GM18907 (cell line): ENCODE results near the gene KCNK17.

ENCODE experiments used
- ATAC-seq: cut with Tn5 transposase; IDR thresholded peaks from one replicate; pipeline ENCODE4 v1.9.1; 2021; ENCODE audit warnings: mild to moderate bottlenecking, moderate library complexity; ENCODE audit not compliant: unreplicated experiment

The KCNK17 gene

GRCh38 chr6:39274471-39274870 lies 39.7 kb downstream of the KCNK17 start:
- no peak for ATAC-seq

- ATAC-seq: no peak
Observed at GRCh38 chr6:39273406-39273821, 40.8 kb downstream of the KCNK17 start.

GRCh38 chr6:39269961-39270360 lies 44.3 kb downstream of the KCNK17 start:
- ATAC-seq: no peak

- no peak for ATAC-seq
Observed at GRCh38 chr6:39268721-39269120, 45.5 kb downstream of the KCNK17 start.

- no peak for ATAC-seq
Observed at GRCh38 chr6:39268171-39268570, 46.0 kb downstream of the KCNK17 start.

- ATAC-seq: no peak
Observed at GRCh38 chr6:39266782-39267355, 47.4 kb downstream of the KCNK17 start.

- ATAC-seq: no peak
Observed at GRCh38 chr6:39266375-39266774, 47.8 kb downstream of the KCNK17 start.

- no peak for ATAC-seq
Observed at GRCh38 chr6:39263303-39264037, 50.7 kb downstream of the KCNK17 start.

- no peak for ATAC-seq
Observed at GRCh38 chr6:39261751-39262150, 52.5 kb downstream of the KCNK17 start.

- no peak for ATAC-seq
Observed at GRCh38 chr6:39260953-39261352, 53.3 kb downstream of the KCNK17 start.

GRCh38 chr6:39260456-39260855 lies 53.8 kb downstream of the KCNK17 start:
- ATAC-seq: no peak

GRCh38 chr6:39256294-39256940 lies 57.8 kb downstream of the KCNK17 start:
- no peak for ATAC-seq

- no peak for ATAC-seq
Observed at GRCh38 chr6:39254999-39255535, 59.2 kb downstream of the KCNK17 start.

- no peak for ATAC-seq
Observed at GRCh38 chr6:39251406-39251805, 62.8 kb downstream of the KCNK17 start.

GRCh38 chr6:39250507-39250906 lies 63.7 kb downstream of the KCNK17 start:
- ATAC-seq: no peak

- no peak for ATAC-seq
Observed at GRCh38 chr6:39249278-39249677, 64.9 kb downstream of the KCNK17 start.
